Ishikawa (cell line): Measurements from ENCODE around the gene COL27A1.

Experiments used
- FOXM1 ChIP-seq: IDR thresholded peaks from 2 replicates; pipeline ENCODE4 v1.6.1; 2012; ENCODE audit warnings: low read depth, borderline replicate concordance
- NFIC ChIP-seq: IDR thresholded peaks from 2 replicates; pipeline ENCODE4 v1.6.1; 2012
- RAD21 ChIP-seq: IDR thresholded peaks from 2 replicates; pipeline ENCODE4 v1.6.1; 2012; ENCODE audit warnings: low read depth
- ZBTB7A ChIP-seq: IDR thresholded peaks from 2 replicates; pipeline ENCODE4 v1.6.1; 2012; ENCODE audit warnings: low read depth

DNA sequence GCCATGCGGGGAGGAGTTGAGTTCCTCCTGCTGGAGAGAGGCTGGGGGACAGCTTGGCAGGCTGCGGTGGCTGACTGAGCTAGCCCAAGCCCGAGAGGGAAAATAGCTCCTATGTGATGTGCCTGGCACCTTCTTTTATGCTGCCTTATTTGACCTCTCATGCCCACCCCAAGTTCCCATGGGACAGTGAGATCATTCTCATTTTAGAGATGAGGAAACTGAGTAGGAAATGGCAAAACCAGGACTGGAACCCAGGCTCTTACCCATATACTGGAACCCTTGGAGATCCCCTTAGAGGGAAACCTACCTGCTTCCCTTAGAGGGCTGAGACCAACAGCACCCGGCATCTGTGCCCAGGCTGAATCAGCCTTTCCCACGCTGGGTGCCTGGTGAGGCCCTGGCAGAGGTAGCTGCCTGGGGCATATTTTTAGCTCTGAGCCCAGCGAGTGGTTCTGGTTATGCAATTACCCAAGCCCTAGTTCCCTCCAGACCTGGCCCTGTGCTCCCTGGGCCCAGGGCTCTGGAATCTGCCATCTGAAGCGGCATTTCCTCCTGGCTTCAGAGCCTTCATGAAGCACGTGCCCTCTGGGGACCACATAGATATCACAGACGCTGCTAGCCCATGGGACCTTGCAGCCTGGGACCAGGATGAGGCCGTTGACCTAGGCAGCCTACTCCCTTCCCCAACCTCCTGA is 23.6 kb downstream of the COL27A1 start:
- TF ChIP-seq ZBTB7A (no peak), FOXM1 (no peak), RAD21 (no peak), NFIC (no peak)
